ENCODE measurements around the gene LIN28B.
A peak's percentile ranks its signal among the peaks of the same experiment; 100 is the strongest.
"Not testable (repeated sequence)": the region's sequence is repeated elsewhere in the genome, so short reads cannot be mapped to it uniquely, and the experiment has no call there.

Gene LIN28B

DNA sequence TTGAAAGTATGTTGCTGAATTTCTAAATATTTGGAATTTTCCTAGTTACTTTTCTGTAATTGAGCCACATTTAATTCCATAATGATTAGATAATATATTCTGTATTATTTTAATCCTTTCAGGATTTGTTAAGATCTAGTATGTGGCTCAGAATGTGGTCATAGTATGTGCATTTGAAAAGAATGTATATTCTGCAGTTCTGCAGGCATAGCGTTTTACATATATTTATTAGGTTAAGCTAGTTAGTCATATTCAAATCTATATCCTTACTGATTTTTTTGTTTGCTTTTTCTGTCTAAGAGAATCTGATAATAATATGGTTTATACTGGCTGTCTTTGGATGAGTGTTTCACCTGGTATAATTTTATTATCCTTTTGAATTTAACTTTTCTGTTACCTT, 33.2 kb downstream of the LIN28B start:
- no peak overlapping the region for H3K4me3 ChIP-seq (ENCODE audit: low read length)
- no peaks in the 10 kb centered on the region for H3K27me3 ChIP-seq (ENCODE audit: control insufficient read depth, insufficient read depth, low read length)
- no peaks in the 10 kb centered on the region for H3K4me1 ChIP-seq (ENCODE audit: control insufficient read depth, insufficient read depth, low read length)
- H3K4me2 ChIP-seq (ENCODE audit: low read length): no peak overlapping the region
- no peaks in the 10 kb centered on the region for H3K9me3 ChIP-seq (replicated peaks; ENCODE audit: low read length)
- no peak overlapping the region for H3K9ac ChIP-seq (ENCODE audit: low read depth, low read length)
- no peaks in the 10 kb centered on the region for H3K36me3 ChIP-seq (ENCODE audit: insufficient read depth, low read length)

DNA sequence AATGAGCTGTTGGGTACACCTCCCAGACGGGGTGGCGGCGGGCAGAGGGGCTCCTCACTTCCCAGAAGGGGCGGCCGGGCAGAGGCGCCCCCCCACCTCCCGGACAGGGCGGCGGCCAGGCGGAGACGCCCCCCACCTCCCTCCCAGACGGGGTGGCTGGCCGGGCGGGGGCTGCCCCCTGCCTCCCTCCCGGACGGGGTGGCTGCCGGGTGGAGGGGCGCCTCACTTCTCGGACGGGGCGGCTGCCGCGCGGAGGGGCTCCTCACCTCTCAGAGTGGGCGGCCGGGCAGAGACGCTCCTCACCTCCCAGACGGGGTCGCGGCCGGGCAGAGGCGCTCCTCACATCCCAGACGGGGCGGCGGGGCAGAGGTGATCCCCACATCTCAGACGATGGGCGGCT, 34.2 kb downstream of the LIN28B start:
- not testable (repeated sequence) for H3K4me1 ChIP-seq (ENCODE audit: control insufficient read depth, insufficient read depth, low read length); H3K9me3 ChIP-seq (replicated peaks; ENCODE audit: low read length); H3K4me2 ChIP-seq (ENCODE audit: low read length); H3K9ac ChIP-seq (ENCODE audit: low read depth, low read length); H3K27me3 ChIP-seq (ENCODE audit: control insufficient read depth, insufficient read depth, low read length); H3K36me3 ChIP-seq (ENCODE audit: insufficient read depth, low read length); H3K4me3 ChIP-seq (ENCODE audit: low read length)

DNA sequence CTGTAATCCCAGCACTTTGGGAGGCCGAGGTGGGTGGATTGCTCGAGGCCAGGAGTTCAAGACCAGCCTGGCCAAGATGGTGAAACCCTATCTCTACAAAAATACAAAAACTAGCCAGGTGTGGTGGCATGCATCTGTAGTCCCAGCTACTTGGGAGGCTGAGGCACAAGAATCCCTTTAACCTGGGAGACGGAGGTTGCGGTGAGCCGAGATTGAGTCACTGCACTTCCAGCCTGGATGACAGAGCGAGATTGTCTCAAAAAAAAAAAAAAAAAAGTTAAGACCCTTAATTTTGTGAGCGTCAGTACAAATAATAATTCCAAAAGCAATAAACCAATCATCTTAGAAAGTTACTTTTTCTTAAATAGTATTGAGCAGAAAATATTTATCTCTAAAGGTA, 36.7 kb downstream of the LIN28B start:
- H3K36me3 ChIP-seq (ENCODE audit: insufficient read depth, low read length); H3K4me3 ChIP-seq (ENCODE audit: low read length); H3K27me3 ChIP-seq (ENCODE audit: control insufficient read depth, insufficient read depth, low read length); H3K4me2 ChIP-seq (ENCODE audit: low read length); H3K4me1 ChIP-seq (ENCODE audit: control insufficient read depth, insufficient read depth, low read length); H3K9me3 ChIP-seq (replicated peaks; ENCODE audit: low read length); H3K9ac ChIP-seq (ENCODE audit: low read depth, low read length): not testable (repeated sequence)

DNA sequence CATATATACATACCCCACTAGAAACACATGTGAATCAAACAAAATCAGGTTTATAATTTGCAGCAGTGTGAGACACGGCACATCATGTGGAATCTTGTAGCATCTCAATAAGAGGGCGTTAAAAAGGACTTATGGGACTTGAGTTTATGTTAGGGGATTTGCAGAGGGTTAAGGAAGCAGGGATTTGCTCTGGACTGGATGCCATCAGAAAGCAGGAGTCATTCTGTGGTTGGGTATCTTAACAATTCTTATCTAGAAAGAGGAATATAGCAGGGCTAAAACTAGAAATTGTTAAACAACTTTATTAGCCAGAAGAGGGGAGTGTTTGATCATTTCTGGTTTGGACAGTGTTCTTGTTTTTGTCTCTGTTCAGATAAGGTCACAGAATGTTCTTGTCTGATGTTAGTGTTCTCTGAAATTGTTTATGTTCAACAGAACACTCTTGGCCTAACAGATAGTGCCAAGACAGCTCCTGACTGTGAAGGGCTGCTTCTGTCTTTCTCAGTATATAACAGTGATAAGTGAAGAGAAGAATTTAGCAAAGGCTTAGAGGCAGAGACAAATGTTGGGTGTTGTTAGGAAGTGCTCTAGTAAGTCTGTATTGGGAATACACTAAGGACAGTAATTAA, 39.2 kb downstream of the LIN28B start:
- H3K4me2 ChIP-seq (ENCODE audit: low read length): peak overlapping the region; percentile 15
- no peaks in the 10 kb centered on the region for H3K9me3 ChIP-seq (replicated peaks; ENCODE audit: low read length)

DNA sequence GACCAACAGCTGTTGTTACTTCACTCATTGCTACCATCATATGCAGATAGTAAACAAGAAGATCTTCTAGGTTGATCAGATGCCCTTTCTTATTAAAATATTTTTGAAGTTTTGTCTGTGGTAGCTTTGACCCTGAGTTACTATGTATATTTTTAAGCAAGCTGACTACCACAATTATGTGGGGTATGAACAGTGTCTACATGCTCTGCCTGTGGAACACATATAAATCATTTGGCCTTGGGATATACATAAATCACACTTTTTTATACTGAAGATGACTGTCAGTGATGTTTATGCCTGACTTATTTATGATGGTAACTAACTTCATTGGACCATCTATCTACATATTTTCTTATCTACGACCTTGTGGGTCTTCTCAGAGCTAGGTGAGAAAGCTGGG, 44.2 kb downstream of the LIN28B start:
- Histone ChIP-seq H3K9ac (ENCODE audit: low read depth, low read length) (no peak overlapping the region), H3K36me3 (ENCODE audit: insufficient read depth, low read length) (no peaks in the 10 kb centered on the region), H3K9me3 (replicated peaks; ENCODE audit: low read length) (no peaks in the 10 kb centered on the region), H3K4me2 (ENCODE audit: low read length) (no peak overlapping the region), H3K4me3 (ENCODE audit: low read length) (no peak overlapping the region), H3K27me3 (ENCODE audit: control insufficient read depth, insufficient read depth, low read length) (no peaks in the 10 kb centered on the region), H3K4me1 (ENCODE audit: control insufficient read depth, insufficient read depth, low read length) (peaks cover 7% of the 10 kb centered on the region)

More for the DNA sequence above, 39.2 kb downstream of the LIN28B start:
- Histone ChIP-seq H3K9ac (ENCODE audit: low read depth, low read length) (peak overlapping the region; percentile 27), H3K36me3 (ENCODE audit: insufficient read depth, low read length) (no peaks in the 10 kb centered on the region), H3K4me3 (ENCODE audit: low read length) (no peak overlapping the region), H3K27me3 (ENCODE audit: control insufficient read depth, insufficient read depth, low read length) (no peaks in the 10 kb centered on the region), H3K4me1 (ENCODE audit: control insufficient read depth, insufficient read depth, low read length) (peaks cover 7% of the 10 kb centered on the region)

DNA sequence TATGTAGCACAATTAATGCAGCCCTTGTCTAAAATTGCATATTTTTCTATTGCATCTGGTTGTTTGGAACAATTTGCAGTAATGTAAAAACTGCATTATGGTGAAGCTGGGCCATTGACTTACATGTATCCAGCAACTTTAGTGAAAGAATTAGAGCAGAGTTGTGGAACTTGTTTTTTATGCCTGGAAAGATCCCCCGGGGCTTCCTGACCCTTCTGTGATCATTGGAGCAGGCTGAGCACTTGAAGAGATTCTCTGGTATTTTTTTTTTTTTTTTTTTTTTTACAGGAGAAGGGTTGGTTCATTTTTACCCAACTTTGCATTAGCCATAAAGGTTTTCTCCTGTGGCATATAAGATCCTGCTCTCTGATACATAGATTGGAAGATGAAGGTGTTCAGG, 45.0 kb downstream of the LIN28B start:
- H3K4me2 ChIP-seq (ENCODE audit: low read length): no peak overlapping the region
- H3K4me1 ChIP-seq (ENCODE audit: control insufficient read depth, insufficient read depth, low read length): no peaks in the 10 kb centered on the region
- no peak overlapping the region for H3K4me3 ChIP-seq (ENCODE audit: low read length)
- H3K27me3 ChIP-seq (ENCODE audit: control insufficient read depth, insufficient read depth, low read length): no peaks in the 10 kb centered on the region
- no peaks in the 10 kb centered on the region for H3K9me3 ChIP-seq (replicated peaks; ENCODE audit: low read length)
- no peak overlapping the region for H3K9ac ChIP-seq (ENCODE audit: low read depth, low read length)
- H3K36me3 ChIP-seq (ENCODE audit: insufficient read depth, low read length): no peaks in the 10 kb centered on the region

DNA sequence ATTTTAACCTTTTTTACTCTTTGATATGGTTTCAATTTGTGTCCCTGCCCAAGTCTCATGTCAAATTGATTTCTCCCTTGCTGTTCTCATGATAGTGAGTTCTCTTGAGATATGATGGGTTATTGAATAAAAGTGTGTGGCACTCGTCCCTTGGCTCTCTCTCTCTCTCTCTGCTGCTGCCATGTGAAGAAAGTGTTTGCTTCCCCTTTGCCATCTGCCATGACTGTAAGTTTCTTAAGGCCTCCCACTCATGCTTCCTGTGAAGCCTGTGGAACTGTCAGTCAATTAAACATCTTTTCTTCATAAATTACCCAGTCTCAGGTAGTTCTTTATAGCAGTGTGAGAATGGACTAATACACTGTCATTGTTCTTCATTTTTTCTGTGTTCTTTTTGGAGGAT, 48.5 kb downstream of the LIN28B start:
- H3K9me3 ChIP-seq (replicated peaks; ENCODE audit: low read length): no peaks in the 10 kb centered on the region
- H3K36me3 ChIP-seq (ENCODE audit: insufficient read depth, low read length): no peaks in the 10 kb centered on the region
- no peak overlapping the region for H3K9ac ChIP-seq (ENCODE audit: low read depth, low read length)
- no peaks in the 10 kb centered on the region for H3K4me1 ChIP-seq (ENCODE audit: control insufficient read depth, insufficient read depth, low read length)
- no peak overlapping the region for H3K4me2 ChIP-seq (ENCODE audit: low read length)
- no peak overlapping the region for H3K4me3 ChIP-seq (ENCODE audit: low read length)
- no peaks in the 10 kb centered on the region for H3K27me3 ChIP-seq (ENCODE audit: control insufficient read depth, insufficient read depth, low read length)

DNA sequence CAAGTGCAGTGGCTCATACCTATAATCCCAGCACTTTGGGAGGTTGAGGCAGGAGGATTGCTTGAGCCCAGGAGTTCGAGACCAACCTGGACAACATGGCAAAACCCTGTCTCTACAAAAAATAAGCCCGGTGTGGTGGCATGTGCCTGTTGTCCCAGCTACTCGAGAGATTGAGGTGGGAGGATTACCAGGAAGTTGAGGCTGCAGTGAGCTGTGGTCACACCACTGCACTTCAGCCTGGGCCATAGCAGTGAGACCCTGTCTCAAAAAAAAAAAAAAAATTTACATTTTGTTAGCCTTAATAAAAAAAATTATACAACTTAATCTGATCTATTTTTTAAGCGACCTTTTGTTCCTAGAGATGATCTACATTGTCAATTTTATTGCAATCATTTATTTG, 56.6 kb downstream of the LIN28B start:
- not testable (repeated sequence) for H3K4me2 ChIP-seq (ENCODE audit: low read length); H3K4me3 ChIP-seq (ENCODE audit: low read length); H3K27me3 ChIP-seq (ENCODE audit: control insufficient read depth, insufficient read depth, low read length); H3K36me3 ChIP-seq (ENCODE audit: insufficient read depth, low read length); H3K9ac ChIP-seq (ENCODE audit: low read depth, low read length); H3K9me3 ChIP-seq (replicated peaks; ENCODE audit: low read length)
- peaks cover 15% of the 10 kb centered on the region for H3K4me1 ChIP-seq (ENCODE audit: control insufficient read depth, insufficient read depth, low read length)

DNA sequence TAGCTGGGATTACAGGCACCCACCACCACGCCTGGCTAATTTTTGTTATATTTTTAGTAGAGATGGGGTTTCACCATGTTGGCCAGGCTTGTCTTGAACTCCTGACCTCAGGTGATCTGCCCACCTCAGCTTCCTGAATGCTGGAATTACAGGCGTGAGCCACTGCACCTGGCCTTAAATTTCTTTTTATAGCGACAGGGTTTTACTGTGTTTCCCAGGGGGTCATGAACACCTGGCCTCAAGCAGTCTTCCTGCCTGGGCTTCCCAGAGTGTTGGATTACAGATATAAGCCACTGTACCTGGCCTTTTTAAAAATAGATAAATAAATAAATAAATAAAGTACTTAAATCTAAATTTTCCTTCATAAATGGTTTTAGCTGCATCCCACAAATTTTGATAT, 57.5 kb downstream of the LIN28B start:
- H3K4me1 ChIP-seq (ENCODE audit: control insufficient read depth, insufficient read depth, low read length): peaks cover 15% of the 10 kb centered on the region
- H3K9ac ChIP-seq (ENCODE audit: low read depth, low read length): peak overlapping the region; percentile 67
- no peaks in the 10 kb centered on the region for H3K36me3 ChIP-seq (ENCODE audit: insufficient read depth, low read length)
- no peak overlapping the region for H3K4me3 ChIP-seq (ENCODE audit: low read length)
- H3K4me2 ChIP-seq (ENCODE audit: low read length): no peak overlapping the region
- H3K9me3 ChIP-seq (replicated peaks; ENCODE audit: low read length): no peaks in the 10 kb centered on the region
- H3K27me3 ChIP-seq (ENCODE audit: control insufficient read depth, insufficient read depth, low read length): no peaks in the 10 kb centered on the region

DNA sequence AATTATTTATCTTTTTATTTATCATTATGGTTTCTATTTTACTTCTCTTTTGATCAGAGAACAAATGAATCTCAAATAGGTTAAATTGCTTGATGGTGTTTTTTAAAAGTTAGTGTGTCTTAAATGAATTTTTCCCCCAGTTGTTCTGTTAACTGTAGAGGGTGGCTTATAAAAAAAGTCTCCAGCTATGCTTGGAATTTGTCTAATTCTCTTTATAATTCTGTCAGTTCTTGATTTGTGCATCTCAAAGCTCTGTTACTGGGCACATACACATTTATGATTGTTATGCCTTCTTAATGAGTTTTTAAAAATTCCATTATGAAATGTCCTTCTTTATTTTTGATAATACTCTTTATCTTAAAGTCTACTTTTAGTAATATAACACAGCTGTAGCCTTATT, 58.0 kb downstream of the LIN28B start:
- peak overlapping the region; percentile 67 for H3K9ac ChIP-seq (ENCODE audit: low read depth, low read length)

DNA sequence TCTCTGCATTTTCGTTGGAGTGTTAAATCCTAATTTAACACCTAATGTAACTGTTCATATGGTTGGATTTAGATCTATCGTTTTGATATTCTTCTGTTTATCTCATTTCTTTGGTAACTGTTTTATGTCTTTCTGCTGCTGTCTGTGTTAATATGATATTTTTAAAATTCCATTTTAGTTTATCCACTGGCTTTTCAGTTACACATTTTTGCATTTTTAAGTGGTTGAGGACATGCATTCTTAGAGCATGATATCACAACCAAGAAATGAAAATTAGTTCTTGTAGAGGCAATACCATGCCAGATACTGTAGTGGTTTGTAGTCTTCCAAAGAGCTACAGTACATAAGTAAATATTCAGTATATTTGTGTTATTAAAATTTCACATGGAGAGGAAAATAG, 58.6 kb downstream of the LIN28B start:
- Histone ChIP-seq H3K4me2 (ENCODE audit: low read length) (peak overlapping the region; percentile 70), H3K9ac (ENCODE audit: low read depth, low read length) (peak overlapping the region; percentile 67), H3K4me1 (ENCODE audit: control insufficient read depth, insufficient read depth, low read length) (peaks cover 15% of the 10 kb centered on the region)

More for the DNA sequence above, 58.0 kb downstream of the LIN28B start:
- no peaks in the 10 kb centered on the region for H3K9me3 ChIP-seq (replicated peaks; ENCODE audit: low read length)
- no peaks in the 10 kb centered on the region for H3K27me3 ChIP-seq (ENCODE audit: control insufficient read depth, insufficient read depth, low read length)
- H3K36me3 ChIP-seq (ENCODE audit: insufficient read depth, low read length): no peaks in the 10 kb centered on the region
- peak overlapping the region; percentile 37 for H3K4me3 ChIP-seq (ENCODE audit: low read length)
- H3K4me1 ChIP-seq (ENCODE audit: control insufficient read depth, insufficient read depth, low read length): peaks cover 15% of the 10 kb centered on the region
- peak overlapping the region; percentile 70 for H3K4me2 ChIP-seq (ENCODE audit: low read length)

DNA sequence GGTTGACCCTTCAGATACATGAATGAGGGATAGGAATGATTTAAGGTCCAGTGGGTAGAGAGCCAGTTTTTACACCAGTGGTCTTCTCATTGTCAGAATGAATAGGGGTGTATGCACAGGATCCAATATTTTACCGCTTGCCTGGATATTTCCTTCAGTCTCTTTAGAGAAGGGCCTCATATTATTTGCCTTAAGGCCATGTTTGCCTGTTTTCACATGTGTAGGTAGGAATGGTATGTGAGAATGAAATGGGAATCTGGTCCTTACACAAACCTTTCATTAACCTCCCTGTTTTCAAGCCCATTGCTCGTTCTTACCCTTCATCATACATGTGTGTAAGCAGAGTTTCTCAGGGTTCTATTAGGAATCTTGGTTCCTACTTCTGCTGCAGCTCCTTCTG, 62.4 kb downstream of the LIN28B start:
- H3K36me3 ChIP-seq (ENCODE audit: insufficient read depth, low read length): no peaks in the 10 kb centered on the region
- no peaks in the 10 kb centered on the region for H3K9me3 ChIP-seq (replicated peaks; ENCODE audit: low read length)
- no peaks in the 10 kb centered on the region for H3K27me3 ChIP-seq (ENCODE audit: control insufficient read depth, insufficient read depth, low read length)
- H3K4me2 ChIP-seq (ENCODE audit: low read length): no peak overlapping the region
- no peak overlapping the region for H3K9ac ChIP-seq (ENCODE audit: low read depth, low read length)
- H3K4me1 ChIP-seq (ENCODE audit: control insufficient read depth, insufficient read depth, low read length): peaks cover 15% of the 10 kb centered on the region
- no peak overlapping the region for H3K4me3 ChIP-seq (ENCODE audit: low read length)

More for the DNA sequence above, 58.6 kb downstream of the LIN28B start:
- H3K36me3 ChIP-seq (ENCODE audit: insufficient read depth, low read length): no peaks in the 10 kb centered on the region
- H3K9me3 ChIP-seq (replicated peaks; ENCODE audit: low read length): no peaks in the 10 kb centered on the region
- H3K27me3 ChIP-seq (ENCODE audit: control insufficient read depth, insufficient read depth, low read length): no peaks in the 10 kb centered on the region
- peak overlapping the region; percentile 37 for H3K4me3 ChIP-seq (ENCODE audit: low read length)
